Amniotic stem cell (primary cell): ENCODE results near the gene SLC19A1.

Source experiments
- DNase-seq: peaks from one replicate; lab custom pipeline; 2025; lab: John Stamatoyannopoulos, UW

SLC19A1 gene

DNA sequence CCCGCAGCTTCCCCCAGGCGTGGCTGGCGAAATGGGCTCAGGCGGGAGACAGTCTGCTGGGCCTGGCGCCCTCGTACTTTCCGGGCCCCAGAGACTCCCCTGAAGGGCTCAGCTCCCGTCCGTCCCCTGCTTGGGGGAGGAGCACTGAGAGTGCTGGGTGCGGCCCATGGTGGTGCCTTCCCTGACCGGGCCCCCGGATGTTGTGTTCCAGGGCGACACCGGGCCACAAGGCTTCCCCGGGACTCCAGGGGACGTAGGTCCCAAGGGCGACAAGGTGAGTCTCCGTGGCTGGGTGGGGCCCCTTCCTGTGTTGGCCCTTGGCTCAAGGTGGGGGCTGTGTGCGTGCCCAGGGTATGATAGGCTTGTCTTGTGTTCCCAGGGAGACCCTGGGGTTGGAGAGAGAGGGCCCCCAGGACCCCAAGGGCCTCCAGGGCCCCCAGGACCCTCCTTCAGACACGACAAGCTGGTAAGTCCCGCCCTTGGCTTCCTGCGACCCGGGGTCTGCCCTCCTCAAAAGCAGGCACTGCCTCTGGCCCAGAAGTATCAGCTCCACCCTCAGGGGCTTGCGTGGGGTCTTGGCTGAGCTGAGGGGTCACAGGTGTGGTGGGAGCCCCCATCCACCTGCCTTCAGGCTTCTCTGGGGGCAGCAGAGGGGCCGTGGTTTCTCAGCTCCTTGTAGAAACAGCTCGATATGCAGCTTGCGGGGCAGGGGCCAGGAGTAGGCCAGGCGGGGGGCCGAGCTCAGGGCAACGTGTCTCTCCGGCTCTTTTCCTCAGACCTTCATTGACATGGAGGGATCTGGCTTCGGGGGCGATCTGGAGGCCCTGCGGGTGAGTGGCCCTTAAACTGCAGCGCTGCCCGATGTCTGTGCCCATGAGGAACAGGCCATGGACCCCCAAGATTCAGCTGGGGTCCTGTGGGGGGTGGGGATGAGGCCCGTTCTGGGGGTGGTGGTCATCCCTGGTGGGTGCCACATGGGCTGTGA lies 62.3 kb downstream of the SLC19A1 start:
- DNase-seq, result no peak

DNA sequence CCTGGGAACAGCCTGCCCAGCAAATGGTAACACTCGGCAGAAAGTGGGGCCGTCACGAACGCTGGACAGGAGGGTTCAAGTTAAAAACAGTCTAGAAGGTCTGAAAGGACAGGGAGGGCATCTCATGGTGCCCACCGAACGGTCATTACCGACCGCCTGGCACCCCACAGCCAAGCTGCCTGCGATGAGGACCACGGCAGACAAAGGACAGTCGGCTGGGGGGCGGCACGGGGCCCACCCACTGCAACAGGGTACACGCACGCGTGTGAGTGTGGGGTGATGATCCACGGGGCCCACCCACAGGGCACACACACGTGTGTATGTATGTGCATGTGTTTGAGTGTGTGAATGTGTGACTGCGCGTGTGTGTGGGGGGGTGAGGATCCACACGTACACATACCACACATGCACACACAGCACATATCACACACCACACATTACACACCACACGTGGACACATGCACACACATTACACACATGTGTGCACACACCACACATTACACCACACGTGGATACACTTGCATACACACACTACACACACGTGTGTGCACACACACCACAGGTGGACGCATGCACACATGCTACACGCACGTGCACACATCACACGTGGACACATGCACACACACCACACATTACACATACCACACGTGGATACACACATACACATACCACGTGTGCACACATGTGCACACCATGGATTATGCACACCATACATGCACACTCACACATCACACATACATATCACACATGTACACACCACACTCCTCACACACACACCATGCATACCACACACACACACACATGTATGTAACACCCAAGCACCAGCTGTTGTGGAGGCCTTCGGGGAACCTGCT lies 63.2 kb downstream of the SLC19A1 start:
- no peak for DNase-seq

DNA sequence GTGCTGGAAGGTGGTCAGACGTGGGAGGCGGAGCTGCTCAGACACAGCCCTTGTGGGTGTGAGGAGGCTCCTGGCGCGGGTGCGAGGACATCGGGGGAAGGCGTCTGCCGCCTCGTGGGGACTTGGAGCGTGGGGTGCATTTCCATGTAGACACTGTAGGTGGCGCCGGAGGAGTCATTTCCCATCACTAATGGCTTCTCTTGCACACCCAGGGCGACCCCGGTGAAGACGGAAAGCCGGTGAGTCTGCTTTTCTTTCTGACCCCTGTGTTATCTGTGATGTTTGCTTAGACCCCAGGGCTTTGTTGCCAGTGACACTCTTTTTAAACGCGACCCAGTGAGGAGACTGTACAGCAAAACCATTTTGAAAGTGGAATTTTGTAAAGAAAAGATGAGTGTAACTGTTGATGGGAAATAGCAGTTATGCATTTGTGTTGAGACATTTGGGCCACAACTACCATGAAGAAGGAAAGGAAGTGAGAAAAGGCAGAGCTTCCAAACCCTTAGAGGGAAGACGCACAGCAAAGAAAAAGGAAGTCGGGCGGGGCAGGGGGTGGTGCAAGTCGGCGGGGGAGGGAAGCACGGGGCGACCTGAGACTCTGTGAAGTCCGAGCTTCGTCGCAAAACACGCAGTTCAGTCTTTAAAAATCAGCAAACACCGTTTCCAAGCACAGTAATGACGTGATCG lies 64.0 kb downstream of the SLC19A1 start:
- DNase-seq, result no peak

DNA sequence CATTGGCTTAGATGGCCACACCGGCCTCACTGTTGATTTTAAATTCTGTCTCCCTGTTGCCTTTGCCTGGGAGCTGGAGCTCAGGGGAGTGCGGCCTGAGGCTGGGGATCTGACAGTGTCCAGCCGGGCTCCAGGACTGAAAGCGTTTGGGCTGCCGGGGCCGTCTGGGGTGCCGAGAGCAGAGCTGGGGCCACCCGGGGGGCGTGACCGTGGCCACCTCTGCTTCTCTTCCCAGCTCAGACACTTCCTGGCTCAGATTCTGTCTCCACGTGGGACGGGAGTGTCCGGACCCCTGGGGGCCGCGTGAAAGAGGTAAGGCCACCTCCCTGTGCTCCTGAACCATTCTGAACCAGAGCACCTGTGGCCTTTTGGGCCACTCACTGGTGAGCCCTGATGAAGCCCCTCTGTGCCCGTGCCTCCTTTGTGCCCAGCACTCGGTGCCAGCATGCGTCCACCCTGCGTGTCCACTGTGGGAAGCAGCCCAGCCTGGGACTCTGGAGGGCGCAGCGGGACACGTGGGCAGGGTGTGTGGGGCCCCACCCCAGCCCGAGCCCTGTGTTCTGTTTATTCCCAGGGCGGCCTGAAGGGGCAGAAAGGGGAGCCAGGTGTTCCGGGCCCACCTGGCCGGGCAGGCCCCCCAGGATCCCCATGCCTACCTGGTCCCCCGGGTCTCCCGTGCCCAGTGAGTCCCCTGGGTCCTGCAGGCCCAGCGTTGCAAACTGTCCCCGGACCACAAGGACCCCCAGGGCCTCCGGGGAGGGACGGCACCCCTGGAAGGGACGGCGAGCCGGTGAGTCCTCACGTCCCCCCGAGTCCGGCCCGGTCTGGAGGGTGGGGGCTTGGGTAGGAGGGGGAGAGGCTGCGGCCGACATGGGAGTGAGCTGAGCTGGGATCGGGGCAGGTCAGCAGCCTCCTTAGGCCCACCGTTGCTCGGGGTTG lies 64.8 kb downstream of the SLC19A1 start:
- no peak for DNase-seq

DNA sequence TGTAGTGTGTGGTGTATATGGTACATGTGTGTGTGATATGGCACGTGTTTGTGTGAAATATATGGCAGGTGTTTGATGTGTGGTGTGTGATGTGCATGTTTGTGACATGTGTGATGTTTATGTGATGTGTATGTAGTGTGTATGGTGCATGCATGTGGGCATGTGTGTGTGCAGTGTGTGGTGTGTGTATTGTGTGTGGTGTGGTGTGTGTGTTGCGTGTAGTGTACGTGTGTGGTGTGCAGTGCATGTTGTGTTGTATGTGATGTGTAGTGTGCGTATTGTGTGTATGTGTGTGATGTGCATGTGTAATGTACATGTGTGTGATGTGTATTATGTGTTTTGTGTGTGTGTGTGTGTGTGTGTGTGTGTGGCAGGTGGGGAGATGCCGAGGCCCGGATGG lies 65.7 kb downstream of the SLC19A1 start:
- no peak for DNase-seq

DNA sequence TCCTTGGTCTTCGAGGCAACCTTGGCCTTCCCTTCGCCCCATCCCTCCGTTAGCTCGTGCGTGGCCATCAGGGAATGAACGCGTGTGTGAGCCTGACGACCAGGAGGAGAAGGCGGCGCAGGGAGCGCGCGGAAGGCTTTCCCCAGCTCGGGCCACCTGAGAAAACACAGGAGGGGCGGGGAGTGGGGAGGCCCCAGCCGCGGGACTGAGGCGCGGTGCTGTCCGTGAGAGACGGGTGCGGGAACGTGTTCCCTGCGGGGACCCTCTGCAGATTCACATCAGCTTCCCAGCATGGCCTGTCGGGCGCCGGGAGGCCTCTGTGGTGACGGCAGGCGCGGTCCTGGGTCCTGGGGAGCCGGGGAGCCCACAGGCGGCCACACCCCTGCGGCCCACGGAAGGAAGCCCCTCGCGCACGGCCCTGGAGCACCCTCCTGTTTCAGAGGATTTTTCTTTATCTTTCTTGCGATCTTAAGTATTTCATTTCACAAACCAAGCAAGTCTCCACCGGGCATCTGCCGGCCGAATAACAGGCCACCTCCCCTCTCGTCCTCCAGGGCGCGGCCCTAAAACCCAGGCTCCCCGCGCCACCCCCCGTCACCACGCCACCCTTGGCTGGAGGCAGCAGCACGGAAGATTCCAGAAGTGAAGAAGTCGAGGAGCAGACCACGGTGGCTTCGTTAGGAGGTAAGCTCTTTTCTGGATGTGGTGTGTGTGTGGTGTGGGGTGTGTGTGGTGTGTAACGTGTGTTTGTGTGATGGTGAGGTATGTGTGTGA lies 66.3 kb downstream of the SLC19A1 start:
- no peak for DNase-seq

DNA sequence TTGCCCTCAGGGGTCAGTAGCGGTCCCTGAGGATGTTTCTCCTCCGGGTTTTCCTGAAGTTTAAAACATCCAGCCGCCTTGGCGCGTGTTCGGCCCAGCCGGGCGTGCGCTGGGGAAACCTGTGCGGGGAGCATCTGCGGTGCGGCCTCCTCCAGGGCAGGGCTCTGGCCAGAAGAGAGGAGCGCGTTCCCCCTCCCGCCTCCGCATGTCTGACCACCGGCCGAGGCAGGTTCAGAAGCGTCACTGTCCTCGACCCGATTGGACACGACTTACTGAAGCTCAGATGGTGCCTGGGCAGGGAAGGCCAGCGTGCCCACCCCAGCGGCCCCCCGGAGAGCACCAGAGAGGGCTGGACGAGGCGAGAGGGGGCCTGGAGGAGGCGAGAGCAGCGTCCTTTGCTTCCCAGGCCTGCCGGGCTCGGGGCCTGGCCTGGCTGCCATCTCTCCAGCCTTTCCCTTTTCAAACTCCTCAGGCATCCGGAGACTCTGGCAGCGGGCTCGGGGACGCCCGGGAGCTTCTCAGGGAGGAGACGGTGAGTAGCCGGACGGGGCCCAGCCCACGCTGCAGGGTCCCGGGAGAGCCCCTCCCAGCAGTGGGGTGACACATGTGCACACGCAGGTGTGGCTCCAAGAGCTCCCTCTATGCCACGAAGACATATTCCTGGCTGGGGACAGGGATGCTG lies 67.1 kb downstream of the SLC19A1 start:
- no peak for DNase-seq

DNA sequence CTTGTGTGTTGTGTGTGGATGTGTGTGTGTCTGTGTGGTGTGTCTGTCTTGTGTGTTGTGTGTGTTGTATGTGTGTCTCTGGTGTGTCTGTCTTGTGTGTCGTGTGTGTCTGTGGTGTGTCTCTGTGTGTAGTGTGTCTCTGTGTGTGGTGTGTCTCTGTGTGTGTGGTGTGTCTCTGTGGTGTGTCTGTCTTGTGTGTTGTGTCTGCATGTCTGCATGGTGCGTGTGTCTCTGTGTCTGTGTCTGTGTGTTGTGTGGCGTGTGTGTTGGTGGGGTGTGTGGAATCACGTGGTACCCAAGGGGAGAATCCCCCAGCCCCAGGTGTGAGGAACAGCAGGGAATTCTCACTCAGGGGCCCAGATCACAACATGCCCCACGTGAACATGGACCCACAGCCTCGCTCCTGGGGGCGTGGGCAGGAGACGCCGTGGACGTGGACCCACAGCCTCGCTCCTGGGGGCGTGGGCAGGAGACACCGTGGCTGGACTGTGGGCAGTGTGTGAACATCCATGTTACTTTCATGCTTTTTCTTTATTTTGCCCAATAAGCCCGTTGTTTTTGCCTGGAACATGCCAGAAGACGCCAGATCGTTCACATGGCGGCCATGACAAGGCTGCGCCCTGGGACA lies 67.8 kb downstream of the SLC19A1 start:
- no peak for DNase-seq

DNA sequence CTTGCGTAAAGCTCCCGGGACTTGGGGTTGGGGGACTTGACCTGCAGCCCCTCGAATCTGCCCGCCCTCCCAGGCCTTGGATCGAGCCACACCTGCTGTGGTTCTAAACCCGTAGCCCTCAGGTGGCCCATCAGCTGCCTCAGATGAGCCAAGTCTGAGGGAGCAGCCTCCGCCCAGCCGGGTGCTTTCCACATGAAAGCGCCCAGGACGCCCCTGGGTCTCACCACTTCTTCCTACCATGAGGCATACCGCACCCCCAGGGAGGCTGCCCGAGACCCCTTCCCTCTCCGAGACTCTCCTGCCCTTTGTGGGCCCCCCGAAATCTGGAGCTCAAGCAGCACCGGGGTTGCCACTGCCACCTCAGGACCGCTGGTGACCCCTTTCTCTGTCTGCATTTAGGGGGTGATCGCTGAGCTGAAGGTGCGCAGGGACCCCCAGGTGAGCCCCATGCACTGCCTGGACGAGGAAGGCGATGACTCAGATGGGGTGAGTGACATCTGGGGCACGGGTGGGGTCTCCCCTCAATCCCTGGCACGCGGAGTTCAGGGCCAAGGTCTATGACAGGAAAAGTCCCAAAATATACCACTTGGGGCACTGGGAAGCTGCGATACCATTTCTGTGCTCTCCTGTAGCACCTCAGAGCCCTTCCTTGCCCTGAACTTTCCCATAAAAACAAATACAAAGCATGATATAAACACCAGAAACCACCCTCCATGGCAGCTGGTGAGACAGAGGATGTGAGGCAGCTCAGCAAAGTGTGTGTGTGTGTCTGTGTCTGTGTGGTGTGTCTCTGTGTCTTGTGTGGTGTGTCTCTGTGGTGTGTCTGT lies 68.5 kb downstream of the SLC19A1 start:
- no peak for DNase-seq

DNA sequence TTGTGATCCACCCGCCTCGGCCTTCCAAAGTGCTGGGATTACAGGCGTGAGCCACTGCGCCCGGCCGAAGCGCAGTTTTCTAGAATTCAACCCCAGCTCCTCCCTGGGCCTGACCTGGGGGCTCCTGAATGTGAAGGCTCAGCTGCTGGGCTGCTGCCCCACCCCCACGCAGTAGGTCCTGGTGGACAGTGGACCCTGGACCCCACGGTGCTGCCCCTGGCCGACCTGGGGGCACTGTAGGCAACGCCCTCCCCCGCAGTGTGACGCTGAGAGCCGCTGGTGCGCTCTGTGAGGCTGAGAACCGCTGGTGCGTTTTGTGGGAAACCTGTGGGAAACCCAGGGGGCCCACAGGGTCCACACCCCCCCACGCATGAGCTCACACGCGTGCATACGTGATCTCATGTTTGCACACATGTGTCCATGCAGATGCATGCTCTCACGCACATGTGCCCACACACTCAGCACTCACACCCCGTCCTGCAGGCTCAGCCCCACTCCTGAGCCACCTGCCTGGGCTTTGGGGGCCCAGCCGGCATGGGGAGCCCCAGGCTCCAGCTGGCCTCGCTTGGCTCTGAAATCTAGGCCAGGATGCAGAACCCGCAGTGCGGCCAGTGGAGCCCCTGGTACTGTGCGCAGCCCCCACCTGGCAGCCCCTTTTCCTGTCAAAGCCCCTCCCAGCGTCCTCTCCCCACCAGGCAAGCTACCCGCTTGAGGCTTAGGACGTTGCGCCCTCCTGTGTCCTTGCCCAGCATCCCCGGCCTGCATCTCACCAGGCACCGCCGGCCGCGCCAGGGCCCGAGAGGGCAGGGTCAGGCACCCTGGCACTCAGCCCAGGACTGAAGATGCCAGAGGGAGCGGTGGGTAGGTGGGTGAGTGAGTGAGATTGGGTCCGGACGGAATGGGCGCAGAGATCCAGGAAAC lies 69.5 kb downstream of the SLC19A1 start:
- DNase-seq, result no peak

DNA sequence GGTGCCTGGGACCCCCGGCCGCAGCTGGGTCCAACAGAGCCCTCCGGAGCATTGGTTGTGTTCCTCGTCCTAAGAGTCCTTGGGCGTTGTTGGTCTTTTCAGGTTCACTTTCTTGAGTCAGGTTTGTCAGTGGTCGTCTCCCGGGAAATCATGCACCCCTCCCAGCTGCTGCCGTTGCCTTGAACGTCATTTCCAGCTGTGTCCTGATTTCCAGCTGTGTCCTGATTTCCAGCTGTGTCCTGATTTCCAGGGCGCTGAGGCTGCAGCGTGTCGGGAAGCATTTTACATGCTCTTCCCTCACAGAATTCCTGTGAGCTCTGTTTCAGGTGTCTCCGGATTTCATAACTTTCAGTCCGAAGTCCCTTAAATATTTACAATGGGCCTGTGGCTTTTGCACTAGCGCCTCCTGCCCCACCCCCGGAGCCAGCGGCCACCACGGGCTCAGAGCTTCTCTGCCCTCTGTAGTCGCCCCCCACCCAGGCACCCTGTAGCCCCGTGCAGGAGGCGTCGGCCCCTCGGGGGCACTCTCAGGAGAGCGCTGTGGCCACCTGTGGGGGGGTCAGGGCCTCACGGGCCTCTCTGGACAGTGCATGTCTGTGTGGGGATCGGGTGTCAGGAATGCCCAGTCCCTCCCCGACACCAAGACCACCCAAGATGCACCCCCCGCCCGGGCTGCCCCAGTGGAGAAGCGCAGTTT lies 70.6 kb downstream of the SLC19A1 start:
- no peak for DNase-seq

DNA sequence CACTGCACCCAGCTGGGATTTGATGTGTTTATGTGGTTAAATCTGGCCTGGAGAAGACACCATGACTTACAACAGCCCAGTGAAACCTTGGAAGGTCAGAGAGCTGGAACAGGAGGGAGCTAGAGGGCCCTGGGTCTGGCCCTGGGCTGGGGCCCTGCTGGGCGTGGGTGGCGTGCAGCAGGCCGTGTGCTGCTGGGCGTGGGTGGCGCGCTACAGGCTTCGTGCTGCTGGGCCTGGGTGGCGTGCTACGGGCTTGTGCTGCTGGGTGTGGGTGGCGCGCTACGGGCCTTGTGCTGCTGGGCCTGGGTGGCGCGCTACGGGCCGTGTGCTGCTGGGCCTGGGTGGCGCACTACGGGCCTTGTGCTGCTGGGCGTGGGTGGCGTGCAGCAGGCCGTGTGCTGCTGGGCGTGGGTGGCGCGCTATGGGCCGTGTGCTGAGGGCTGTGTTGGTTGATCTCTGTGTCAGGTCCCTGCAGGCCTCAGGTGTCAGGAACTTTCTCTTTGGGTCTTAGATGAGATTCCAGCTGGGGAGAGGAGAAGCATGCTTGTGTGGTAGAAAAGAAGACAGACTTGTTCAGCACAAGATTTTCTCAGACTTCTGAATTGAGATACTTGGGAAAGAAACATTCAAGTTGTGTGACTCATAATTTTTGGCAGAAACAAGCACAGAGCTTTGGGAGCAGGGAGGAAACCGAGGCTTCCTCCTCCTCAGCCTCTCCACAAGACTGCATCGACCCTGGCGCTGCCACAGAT lies 71.3 kb downstream of the SLC19A1 start:
- DNase-seq, result peak; percentile 71

DNA sequence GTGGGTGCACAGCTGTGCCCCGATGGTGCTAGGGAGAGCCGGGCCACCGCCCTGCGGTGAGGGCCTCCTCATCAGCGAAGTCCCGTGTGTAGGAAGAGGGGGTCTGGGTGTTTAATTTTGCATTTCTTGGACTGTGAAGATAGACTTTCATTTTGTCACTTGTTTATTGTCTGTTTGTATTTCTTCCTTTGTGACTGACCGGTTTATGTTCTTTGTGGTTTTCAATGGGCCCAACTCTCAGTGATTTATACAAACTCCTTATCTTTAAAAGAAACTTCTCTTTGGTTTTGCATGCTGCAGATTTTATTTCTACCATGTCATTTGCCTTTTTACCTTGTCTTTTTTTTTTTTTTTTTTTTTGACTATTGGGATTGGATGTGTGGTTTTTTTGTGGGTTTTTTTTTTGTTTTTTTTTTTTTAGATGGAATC lies 72.1 kb downstream of the SLC19A1 start:
- DNase-seq, result no peak

DNA sequence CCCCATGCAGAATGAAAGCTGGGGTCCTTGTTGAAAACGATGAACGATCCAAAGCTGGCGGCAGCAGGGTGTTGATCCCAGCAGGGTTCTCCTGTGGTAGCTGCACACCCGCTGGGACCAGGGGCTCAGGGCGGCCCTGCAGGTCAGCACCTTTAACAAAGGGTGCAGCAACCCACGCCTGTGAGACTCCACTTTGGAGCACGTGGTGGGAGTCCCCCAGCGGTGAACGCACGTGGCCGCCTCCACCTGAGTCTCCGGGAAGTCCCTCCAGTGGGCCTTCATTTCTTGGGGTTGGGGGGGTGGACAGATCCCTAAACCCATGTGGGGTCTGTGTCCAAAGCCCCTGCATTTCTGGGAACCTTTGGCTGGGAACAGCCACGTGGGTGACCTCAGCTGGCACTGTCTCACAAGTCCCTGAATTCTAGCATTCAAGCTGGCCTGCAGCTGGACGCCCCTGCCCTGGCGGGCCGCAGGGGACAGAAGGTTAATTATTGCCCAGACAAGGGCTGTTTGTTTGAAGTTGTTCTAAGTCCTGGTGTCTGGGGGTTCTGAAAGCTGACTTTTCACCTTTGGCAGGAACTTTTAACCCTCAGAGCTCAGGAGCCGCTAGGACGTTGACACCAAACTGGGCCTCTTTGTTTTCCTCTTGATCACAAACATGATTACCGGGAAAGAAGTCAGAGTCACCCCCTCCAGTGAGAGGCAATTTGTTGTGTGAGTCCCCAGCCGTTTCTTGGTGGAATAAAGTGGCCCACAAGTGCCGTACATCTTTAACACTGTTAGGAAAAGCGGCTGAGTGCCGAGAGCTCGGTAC lies 72.8 kb downstream of the SLC19A1 start:
- DNase-seq, result no peak

DNA sequence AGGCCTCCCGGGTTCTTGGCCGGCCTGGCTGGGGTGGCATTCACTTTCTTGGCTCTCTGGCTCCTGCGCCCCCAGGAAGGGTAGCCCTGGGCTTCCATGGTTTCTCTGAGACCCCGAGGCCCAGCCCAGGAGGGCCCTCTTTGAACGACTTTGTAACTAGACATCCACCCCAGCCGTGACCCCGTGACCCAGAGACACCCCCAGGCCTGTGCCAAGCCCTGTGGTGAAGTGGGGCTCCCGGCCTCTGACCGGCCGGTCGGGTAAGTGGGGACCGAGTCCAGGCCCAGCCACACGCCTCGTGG lies 73.3 kb downstream of the SLC19A1 start:
- DNase-seq, result no peak
